HTR-8/SVneo (cell line): ENCODE results near the gene MICAL3.

Experiments used
- DNase-seq: peaks from one replicate; pipeline ENCODE4 v3.0.0; 2011; ENCODE audit warnings: low spot score, mixed read lengths; ENCODE audit not compliant: insufficient read length
- FAIRE-seq: peaks from 2 replicates; lab custom pipeline; 2011; peaks lifted over from hg19 to GRCh38; lab: Jason Lieb, UNC

Gene MICAL3

GRCh38 chr22:17862646-17863181, 161.6 kb downstream of the MICAL3 start:
- DNase-seq = no peak
- no peak for FAIRE-seq

GRCh38 chr22:17861909-17862308, 162.5 kb downstream of the MICAL3 start:
- DNase-seq = no peak
- FAIRE-seq = no peak

- FAIRE-seq (no peak), DNase-seq (no peak)
Measured at GRCh38 chr22:17860220-17860965, 164.0 kb downstream of the MICAL3 start.

- FAIRE-seq (no peak), DNase-seq (no peak)
Measured at GRCh38 chr22:17858033-17858432, 166.3 kb downstream of the MICAL3 start.

GRCh38 chr22:17855572-17856290, 168.6 kb downstream of the MICAL3 start:
- DNase-seq (no peak), FAIRE-seq (no peak)

GRCh38 chr22:17853073-17853472, 171.3 kb downstream of the MICAL3 start:
- DNase-seq = no peak

GRCh38 chr22:17851759-17852158, 172.6 kb downstream of the MICAL3 start:
- DNase-seq = no peak
- FAIRE-seq = no peak

More at GRCh38 chr22:17853073-17853472, 171.3 kb downstream of the MICAL3 start:
- no peak for FAIRE-seq

- FAIRE-seq (peak; percentile 51), DNase-seq (peak; percentile 58)
Measured at GRCh38 chr22:17847360-17848078, 176.8 kb downstream of the MICAL3 start.

GRCh38 chr22:17846326-17846992, 177.9 kb downstream of the MICAL3 start:
- FAIRE-seq (no peak), DNase-seq (no peak)

- no peak for FAIRE-seq
- DNase-seq = no peak
Measured at GRCh38 chr22:17845790-17846189, 178.6 kb downstream of the MICAL3 start.

GRCh38 chr22:17845327-17845726, 179.0 kb downstream of the MICAL3 start:
- FAIRE-seq (no peak), DNase-seq (no peak)

- DNase-seq (no peak), FAIRE-seq (no peak)
Measured at GRCh38 chr22:17844150-17844549, 180.2 kb downstream of the MICAL3 start.

GRCh38 chr22:17842386-17842785, 182.0 kb downstream of the MICAL3 start:
- FAIRE-seq = no peak
- DNase-seq = no peak

GRCh38 chr22:17841836-17842235, 182.5 kb downstream of the MICAL3 start:
- DNase-seq (no peak), FAIRE-seq (no peak)

- no peak for DNase-seq
- no peak for FAIRE-seq
Measured at GRCh38 chr22:17838180-17838865, 186.0 kb downstream of the MICAL3 start.

GRCh38 chr22:17836992-17837742, 187.2 kb downstream of the MICAL3 start:
- no peak for FAIRE-seq
- no peak for DNase-seq

GRCh38 chr22:17835256-17835655, 189.1 kb downstream of the MICAL3 start:
- FAIRE-seq (no peak), DNase-seq (no peak)

- FAIRE-seq = no peak
- DNase-seq = no peak
Measured at GRCh38 chr22:17833489-17833888, 190.9 kb downstream of the MICAL3 start.

- no peak for FAIRE-seq
- no peak for DNase-seq
Measured at GRCh38 chr22:17832665-17833064, 191.7 kb downstream of the MICAL3 start.
